HG02852 (cell line): Measurements from ENCODE around the gene ECHDC3.

Experiments
- ATAC-seq: cut with Tn5 transposase; IDR thresholded peaks from one replicate; pipeline ENCODE4 v1.9.1; 2021; ENCODE audit warnings: mild to moderate bottlenecking, moderate library complexity; ENCODE audit not compliant: unreplicated experiment

The ECHDC3 gene

DNA sequence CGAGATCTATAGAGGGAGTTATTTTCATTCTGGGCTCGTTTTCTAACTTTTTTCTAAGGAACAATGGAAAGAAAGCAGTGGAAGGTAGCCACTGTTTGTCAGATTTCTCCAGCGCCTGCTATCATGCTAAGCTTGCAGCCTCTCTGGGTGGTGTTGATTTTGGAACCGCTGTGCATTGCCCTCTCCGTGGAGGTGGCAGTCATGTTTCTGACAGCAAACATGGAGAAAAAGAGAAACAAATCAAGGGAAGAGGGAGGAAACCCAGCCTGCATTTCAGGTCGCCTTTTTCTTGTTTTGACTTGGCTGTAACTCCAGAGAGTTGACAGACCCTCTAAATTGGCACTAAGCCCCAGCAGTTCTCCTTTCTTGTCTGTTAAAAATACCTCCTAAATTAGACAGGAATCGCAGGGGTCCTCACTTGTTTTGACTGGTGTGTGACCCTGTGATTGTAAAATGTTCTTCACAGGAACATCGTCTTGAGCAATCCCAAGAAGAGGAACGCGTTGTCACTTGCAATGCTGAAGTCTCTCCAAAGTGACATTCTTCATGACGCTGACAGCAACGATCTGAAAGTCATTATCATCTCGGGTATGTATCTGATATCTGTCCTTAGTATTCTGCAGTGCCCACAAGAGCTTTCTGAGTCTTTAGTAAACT, 4.8 kb downstream of the ECHDC3 start:
- ATAC-seq = no peak

DNA sequence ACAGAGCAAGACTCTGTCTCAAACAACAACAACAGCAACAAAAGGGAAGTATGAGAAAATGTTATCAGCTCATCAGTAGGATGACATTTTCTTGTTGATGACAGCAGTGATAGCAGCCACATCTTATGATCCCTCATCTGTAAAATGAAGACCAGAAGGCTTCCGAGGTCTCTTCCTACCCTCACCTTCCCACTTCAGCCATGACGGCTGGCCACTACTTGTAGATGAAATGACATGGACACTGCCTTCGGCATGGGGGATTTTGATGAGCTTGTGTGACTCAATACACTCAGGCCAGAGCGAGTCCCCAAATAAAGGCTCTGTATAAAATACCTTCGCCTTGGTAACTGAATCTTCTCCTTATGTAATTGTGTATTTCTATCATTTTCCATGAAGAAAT, 6.7 kb downstream of the ECHDC3 start:
- no peak for ATAC-seq

DNA sequence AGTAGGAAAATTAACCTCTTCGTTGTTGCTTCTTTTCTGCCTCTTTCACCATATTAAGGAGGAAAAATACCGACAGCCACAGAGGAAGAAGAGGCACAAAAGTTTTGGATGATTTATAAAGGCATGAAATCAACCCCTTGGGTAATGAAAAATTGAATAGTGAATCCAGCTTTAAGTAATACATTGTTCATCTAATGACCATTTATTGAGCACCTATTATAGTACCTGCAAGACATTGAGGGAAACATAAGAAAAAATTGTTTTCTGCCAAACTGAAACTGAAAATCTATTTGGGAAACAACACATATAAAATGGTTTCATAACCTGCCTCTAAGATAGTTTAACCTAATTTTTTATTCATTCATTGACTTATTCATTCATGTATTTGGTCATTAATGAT, 8.2 kb downstream of the ECHDC3 start:
- no peak for ATAC-seq

DNA sequence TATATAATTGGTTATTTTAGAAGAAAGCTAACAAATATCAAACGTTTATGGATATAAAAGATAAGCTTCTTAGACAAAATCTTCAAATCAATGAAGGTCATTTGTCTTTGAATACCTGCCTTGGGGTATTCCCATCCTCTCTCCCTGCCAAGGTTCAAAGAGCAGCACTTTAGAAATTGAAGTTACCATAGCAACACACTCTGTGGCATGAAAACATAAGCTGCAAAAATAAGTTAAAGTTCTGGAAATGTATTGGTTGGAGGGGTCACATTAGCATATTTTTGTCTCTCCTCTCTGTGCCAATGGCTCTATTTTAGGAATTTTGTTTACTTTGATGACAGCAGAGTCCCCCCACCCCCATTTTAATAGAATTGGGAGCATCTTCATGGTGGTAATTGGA, 12.0 kb downstream of the ECHDC3 start:
- no peak for ATAC-seq

DNA sequence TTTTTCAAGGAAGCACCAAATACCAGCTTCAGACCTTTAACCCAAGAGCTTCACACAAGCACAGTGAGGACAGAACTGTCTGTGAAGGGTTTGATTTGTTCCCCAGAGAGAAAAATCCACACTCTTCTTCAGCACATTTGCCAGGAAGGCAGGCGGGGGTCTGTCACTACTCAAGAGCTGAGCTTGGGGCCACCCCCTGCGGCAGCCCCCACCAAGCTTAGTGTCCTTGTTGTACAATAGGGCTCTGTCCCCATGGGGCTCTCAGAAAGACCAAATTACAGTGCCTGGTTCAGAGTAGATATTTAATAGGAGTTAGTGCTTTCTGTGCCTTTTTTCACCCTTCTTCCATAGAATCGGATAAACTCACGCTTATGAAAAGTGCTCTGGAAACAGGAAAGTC, 12.4 kb downstream of the ECHDC3 start:
- ATAC-seq = no peak

DNA sequence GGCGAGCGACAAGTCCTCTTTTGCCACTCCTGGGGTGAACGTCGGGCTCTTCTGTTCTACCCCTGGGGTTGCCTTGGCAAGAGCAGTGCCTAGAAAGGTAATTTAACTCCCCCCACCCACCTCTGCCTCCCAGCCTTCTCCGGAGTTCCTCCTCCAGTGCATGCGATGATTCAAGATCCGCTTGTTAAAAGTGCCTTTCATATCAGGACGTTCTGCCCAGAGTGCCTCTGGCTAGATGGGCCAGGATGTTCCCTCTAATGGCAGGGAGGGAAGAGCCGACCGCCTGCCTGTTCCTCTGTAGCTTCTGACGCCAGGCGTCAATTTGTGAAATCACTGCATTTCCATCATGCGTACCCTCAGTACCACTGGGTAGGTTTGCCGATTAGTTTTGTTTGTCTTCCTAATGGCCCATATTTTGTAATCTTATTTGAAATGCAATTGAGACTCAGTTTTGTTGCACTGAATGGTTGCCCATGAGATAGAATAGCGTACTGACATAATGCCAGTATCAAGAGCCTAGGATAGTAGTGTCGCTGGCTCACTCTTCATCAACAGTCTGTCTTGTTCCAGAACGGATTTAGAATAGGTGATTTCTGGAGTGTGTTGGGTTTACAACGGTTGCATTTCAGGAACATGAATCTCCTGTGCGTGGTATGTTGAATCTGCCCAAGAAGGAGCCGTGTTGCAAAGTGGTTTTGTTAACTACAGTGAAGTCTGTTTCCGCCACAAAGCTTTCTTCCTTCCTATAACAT, 13.5 kb downstream of the ECHDC3 start:
- no peak for ATAC-seq

DNA sequence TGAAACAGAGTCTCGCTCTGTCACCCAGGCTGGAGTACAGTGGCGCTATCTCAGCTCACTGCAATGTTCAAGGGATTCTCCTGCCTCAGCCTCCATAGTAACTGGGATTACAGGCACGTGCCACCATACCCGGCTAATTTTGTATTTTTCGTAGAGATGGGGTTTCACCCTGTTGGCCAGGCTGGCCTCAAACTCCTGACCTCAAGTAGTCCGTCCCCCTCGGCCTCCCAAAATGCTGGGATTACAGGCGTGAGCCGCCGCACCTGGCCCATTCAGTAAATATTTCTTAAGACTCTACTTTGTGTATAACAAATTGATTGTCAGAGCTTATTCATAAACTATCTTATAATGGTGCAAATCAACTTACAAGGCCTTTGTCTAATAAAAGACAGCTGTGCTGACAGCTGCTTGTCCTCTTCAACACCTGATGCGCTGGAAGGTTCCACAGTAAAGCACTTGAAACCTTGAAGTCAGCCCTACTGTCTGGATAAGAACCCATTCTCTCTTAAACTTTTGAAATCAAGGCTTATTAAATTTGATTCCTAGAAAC, 14.7 kb downstream of the ECHDC3 start:
- ATAC-seq = no peak

DNA sequence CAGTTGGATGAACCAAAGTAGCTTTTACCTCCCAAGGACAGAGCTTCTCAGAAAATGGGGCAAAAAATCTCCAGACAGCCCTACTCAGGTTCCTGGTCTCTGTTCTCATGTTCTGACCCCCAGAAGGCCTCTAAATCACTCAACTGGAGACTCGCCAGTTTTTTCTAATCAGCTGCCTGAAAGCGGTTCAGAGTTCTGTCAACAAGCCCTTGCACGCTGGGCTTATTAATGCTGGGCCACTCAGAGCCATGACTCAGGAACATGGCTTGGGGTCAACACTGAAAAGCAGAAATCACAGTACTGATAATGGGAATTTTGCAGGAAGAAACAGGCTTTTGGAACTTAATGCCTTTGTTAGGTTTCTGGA, 15.3 kb downstream of the ECHDC3 start:
- no peak for ATAC-seq

DNA sequence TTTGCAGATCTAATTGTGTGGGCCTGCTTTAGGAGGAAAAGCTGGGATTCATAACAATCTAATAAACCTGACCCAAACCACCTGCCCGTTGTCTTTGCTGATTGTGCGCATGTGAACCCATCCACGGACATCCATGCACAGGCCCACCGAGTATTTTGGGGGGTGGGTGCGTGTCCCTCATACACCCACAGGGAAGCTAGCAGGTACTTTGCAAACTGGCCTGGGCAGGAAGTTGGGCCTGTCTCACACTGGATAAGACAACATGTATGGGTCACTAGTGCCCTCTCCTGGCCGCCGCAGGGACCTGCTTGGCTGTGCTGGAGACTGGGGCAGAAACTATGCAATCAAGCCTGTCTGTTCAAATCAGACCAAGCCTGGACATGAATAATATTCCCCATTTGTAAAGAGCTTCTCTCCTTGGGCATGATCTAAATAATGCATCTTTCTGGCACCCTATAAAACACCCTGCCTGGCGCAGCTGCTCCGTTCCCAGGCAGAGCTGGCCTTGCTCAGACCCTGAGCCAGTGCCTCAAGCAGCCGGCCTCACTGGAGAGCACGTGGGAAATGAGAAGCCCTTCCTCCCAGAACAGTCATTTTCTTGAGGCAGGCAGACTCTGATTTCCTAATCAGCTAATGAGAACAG, 15.8 kb downstream of the ECHDC3 start:
- ATAC-seq = peak; percentile 98

DNA sequence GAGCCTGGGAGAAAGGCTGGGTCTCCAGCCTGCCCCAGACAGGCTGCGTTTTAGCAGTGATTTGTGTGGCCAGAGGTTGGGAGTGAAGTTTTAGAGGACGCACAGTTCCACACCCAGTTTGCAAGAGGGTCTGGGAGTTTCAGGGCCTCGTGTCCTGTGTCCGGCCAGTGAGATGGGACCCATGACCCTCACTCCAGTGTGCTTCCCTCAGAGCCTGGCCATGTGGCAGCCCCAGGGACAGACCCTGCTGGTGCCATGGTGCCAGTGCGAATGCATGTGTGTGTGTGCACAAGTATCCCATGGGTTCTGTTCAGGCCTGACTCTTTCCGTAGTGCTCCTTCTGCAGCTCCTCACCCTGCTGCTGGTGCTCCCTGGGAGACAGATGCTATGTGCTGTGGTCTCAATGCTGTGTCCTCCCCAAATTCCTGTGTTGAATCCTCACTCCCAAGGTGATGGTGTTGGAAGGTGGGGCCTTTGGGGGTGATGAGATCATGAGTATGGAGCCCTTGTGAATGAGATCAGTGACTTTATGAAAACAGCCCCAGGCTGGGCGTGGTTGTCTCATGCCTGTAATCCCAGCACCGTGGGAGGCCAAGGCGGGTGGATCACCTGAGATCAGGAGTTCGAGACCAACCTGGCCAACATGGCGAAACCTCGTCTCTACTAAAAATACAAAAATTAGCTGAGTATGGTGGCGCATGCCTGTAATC, 16.5 kb downstream of the ECHDC3 start:
- ATAC-seq = no peak

DNA sequence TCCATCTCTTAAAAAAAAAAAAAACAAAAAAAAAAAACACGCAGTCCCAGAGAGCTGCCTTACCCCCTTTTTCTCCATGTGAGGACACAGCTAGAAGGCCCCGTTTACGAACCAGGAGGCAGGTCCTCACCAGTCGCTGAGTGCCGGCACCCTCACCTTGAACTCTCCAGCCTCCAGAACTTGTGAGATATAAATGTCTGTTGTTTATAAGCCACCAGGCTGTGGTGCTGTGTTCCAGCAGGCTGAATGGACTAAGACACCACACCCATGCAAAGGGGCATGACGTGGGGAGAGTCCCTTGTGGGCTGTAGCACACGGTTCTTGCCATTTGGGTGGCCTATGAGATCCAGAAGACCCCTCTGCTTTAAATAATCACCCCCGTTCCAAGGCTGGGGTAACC, 17.2 kb downstream of the ECHDC3 start:
- no peak for ATAC-seq

DNA sequence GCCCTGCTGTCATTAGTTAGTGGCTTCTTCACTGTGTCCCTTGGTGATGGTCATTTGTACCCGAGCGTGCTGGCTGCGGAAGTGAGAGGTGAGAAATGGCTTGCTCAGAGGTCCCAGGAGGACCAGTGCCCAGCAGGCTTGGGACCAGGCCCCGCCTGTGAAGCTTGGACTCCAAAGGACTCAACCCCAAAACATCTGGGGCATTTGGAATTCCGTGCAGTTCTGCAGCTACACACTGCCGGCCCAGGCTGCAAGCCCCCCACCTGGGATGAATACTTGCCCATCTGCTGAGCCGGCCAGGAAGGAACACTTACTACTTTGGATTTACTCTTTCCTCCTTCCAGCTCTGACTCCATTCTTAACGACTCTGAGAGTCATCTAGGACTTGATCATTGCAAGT, 18.0 kb downstream of the ECHDC3 start:
- ATAC-seq = no peak

DNA sequence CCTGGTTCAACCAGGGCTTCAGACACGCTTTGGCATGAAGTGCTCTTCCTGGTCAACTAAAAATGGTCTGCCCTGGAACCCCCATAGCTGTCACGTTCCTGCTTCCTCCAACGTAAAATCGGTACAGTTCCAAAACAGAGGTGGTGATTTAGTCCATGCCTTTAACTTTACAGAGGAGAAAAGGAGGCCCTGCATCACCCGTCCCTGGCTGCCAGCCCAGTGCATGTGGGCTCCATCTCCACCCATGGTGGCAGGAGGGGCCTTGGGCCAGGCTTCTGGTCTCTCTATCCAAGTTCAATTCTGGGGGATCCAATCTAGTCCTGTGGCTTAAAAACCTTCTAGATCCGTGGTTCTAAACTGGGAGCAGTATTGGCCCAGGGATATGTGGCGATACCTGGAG, 18.7 kb downstream of the ECHDC3 start:
- no peak for ATAC-seq

DNA sequence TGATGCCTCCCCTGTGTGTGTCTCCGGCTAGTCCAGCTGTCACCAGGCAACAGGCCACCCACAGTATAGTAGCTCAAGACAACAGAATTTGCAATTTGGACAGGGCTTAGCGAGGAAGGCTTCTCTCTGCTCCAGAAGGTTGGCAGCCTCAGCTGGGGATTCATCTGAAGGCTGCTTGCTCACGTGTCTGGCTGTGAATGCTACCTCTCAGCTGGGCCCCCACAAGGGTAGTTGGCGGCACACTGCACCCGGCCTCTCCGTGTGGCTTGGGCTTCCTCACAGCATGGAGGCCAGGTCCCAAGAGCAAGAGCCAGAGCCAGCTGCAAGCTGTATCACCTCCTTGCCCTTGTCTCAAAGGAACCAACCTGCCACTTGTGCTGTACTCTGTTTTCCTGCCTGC, 19.2 kb downstream of the ECHDC3 start:
- no peak for ATAC-seq

DNA sequence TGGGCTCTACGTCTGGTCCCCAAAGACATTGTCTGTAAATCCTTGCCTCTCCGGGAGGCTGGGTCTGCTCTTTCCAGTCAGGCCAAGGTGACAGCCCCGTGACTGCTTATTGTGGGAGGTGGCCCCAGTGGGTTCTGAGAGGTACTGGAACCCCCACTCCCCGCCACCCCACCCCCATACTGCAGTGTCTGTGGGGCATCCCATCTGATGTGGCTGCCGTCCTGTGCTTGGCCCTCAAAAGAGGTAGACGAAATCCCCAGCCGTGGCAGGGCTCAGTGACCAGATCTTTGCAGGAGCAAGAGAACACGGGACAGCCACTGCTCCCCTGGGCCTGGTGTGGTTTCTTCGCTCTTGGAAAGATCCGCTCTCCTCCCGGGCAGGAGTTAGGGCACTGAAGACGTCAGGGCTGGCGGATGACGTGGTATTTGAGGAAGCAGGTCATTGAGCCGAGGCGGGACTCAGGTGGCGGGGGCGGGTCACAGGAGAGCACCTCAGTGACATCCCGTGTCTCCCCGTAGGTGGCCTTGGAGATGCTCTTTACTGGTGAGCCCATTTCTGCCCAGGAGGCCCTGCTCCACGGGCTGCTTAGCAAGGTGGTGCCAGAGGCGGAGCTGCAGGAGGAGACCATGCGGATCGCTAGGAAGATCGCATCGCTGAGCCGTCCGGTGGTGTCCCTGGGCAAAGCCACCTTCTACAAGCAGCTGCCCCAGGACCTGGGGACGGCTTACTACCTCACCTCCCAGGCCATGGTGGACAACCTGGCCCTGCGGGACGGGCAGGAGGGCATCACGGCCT, 20.7 kb downstream of the ECHDC3 start:
- ATAC-seq = no peak

DNA sequence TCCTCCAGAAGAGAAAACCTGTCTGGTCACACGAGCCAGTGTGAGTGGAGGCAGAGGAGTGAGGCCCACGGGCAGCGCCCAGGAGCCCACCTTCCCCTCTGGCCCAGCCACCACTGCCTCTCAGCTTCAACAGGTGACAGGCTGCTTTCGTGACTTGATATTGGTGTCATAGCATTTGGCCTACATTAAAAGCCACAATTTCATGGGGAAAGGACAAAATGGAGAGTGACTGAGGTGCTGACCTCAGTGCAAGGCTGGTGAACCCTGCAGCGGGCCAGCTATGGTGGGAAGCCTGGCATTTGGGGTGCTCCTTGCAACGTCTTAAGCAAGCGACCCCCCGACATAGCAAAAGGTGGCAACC, 21.3 kb downstream of the ECHDC3 start:
- no peak for ATAC-seq

DNA sequence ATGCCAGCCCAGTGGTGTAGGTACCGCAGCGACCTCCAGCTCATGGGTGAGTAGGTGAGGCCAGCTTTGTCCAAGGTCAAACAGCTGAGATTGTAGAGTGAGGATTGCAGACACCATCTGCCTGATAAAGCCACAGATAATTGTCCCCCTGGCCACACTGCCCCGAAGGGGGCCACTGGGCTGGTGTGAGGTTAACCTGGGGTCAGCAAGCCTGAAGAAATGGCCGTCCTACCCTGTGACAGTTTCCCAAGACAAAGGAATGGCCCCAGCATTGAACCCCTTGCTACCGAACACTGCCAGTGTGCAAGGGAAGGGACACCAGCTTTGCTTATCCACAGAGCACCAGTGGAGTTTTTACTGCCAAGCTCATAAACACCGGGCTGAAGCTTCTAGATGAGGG, 23.0 kb downstream of the ECHDC3 start:
- ATAC-seq = no peak

DNA sequence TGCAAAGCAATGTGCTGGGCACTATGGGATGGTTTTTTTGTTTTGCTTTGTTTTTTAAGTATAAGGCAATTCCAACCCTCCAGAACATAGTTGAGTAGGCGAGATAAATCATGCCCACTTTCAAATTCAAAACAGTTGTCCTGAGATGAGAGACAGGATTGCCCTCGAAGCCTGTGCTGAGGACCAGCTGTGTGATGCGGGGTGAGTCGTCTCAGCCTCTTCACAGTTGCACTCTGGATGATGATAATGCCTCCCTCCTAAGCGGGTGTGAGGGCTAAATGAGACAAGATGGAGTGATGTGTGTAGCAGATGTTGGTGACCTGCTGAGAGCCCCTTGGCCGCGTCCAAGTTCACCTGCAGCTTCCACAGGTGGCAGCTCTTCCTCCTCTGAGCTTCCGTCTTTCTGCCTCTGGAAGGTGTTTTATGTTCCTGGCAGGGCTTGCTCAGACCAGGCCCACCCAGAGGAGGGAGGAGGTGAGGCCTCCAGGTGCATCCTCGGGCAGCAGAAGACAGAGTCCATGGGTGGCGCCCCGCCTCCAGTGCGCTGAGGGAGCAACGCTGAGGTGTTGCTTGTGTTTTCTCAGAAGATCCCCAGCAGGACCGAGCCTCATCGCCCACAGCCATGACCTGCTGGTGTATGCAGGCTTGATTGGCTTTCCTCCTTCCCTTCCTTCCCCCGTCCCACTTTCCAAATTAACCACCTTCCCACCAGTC, 30.6 kb downstream of the ECHDC3 start:
- ATAC-seq = no peak

DNA sequence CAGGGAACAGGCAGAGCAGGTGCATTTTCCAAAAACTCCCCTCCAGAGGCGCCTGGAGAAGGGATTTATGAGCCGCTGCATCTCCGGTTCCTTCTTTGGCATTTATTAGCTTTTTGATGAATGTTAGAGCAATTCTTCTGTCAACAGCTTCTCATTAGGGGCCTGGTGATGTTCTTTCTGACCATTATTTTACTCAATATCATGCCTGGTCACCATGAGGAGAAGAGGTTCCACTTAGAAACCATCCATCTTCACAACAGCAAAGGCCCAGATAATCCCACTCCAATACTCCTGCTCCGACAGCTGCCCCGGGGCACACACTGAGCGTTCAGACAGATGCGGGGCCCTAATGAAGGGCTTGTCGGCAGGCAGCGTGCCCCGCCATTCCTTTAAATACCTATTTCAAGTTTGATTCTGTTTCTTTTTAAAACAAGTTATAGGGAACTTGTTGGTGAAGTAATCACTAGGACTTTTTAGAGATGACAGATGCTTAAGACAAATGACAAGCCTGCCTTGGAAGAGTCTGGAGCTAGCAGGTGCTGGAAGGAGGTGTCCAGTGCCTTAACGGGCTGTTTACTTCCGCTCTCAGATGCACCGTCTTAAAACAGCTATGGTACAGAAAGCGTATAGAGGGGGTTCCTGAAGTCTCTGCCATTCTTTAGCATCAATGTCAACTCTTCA, 31.7 kb downstream of the ECHDC3 start:
- ATAC-seq = no peak

DNA sequence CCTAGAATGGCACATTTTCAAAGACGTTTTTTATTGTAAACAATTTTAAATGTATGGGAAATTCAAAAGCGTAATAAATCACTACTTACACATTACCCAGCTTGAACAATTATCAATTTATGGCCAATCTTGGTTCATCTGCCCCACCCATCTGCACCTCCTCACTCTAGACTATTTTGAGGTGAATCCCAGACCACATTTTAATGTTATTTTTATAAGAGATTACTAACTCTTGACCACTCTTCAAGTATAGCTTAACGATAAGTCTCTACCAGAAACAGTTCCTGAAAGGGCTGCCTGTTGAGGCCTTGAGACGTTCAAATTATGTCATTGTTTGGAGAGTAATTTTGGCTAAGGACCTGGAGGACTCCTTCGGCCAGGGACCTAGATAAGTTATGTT, 33.2 kb downstream of the ECHDC3 start:
- no peak for ATAC-seq
